NCI-H1436 (cell line): ENCODE measurements around the gene TUFT1.

Source experiments
- DNase-seq: peaks from one replicate; lab custom pipeline; 2025; lab: John Stamatoyannopoulos, UW

Gene TUFT1

GRCh38 chr1:151540021-151540981, at the start of gene TUFT1:
Gene TUFT1, plus strand, starts transcription at chr1:151540309. Its CDS starts 58 bp downstream, at chr1:151540367.
- DNase-seq, result peak; percentile 96

- DNase-seq, result no peak
Measured at GRCh38 chr1:151491641-151492040, 48.5 kb upstream of the TUFT1 start.

- DNase-seq, result no peak
Measured at GRCh38 chr1:151492120-151492519, 48.0 kb upstream of the TUFT1 start.

DNA sequence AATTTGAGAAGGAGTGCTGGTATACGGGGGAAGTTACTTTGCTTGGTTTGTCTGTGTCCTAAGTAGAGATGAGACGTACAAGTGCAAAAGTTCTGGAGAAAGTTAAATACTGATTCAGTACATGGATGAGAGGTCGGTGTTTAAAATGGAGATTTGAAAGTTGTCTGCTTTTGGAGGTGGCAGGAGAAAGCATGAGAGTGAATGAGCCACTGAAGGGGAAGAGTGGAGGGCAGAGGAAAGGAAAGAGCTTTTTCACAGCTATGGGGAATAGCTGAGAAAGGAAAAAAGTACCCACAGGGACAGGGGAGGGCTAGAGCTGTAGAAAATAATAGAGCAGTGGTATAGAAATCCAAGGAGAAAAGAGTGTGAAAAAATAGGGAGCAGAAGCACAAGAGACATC, 47.1 kb upstream of the TUFT1 start:
- DNase-seq, result no peak

- DNase-seq, result no peak
Measured at GRCh38 chr1:151494741-151495281, 45.3 kb upstream of the TUFT1 start.

GRCh38 chr1:151495316-151495715, 44.8 kb upstream of the TUFT1 start:
- DNase-seq, result no peak

GRCh38 chr1:151499365-151499764, 40.7 kb upstream of the TUFT1 start:
- DNase-seq, result no peak

- DNase-seq, result no peak
Measured at GRCh38 chr1:151499930-151500329, 40.2 kb upstream of the TUFT1 start.

GRCh38 chr1:151501474-151501873, 38.6 kb upstream of the TUFT1 start:
- no peak for DNase-seq

- no peak for DNase-seq
Measured at GRCh38 chr1:151502035-151502700, 37.9 kb upstream of the TUFT1 start.

DNA sequence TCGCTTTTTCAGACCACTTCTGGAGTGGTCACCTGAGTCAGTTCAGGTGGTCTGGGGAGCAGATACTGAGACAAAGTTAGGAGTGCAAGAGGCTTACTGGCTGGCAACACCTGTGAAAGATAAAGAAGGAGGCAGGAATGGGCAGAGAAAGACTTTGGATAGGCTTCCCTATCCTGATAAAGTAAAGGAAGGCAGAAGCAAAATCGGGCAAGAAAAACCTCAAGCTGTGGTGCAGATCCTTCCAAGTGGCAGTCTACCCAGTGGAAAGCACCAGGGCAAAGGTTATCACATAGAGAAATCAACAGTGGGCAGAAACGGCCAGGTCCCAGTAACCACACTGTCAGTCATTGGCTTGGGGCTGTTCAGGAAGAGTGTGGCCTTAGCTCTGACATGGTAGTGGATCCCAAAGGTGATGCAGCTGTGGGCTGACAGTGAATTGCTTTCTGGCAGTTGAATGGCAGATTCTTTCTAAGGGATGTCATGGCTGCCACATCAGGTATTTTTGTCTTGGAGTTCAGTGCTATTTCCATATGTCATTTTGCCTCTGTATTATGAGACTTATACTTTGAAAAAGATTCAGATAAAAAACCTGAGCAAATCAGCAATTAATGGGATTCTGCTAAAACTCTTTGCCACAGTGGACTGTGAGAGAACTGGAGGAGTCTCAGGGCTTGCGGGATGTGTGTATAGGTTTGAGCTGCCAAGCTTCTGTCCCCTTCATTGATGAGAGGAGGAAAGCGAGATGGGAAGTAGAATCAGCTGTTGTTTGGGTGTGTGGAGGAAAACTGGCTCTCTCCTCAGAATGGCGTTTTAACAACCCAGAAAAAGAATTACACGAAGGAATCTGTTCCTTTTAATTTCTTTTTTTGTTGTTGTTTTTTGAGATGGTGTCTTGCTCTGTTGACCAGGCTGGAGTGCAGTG, 37.0 kb upstream of the TUFT1 start:
- DNase-seq, result no peak

DNA sequence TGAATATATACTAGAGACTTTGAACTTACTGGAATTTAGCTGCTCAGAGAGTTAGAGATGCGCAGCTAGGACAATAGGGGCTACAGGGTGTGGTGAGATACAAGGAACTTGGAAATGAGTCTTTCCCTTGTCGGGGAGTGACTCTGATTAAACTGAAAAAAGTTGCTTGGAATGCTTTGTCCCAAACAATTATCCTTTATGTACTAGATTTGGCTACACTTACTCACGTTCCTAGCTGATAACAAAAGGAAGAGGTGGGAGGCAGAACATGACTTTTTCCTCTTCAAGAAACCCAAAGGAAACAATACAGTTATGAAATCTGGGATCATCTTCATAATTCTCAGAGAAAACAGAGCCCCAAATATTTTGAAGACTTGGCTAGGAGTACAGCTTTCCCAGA, 35.9 kb upstream of the TUFT1 start:
- no peak for DNase-seq

DNA sequence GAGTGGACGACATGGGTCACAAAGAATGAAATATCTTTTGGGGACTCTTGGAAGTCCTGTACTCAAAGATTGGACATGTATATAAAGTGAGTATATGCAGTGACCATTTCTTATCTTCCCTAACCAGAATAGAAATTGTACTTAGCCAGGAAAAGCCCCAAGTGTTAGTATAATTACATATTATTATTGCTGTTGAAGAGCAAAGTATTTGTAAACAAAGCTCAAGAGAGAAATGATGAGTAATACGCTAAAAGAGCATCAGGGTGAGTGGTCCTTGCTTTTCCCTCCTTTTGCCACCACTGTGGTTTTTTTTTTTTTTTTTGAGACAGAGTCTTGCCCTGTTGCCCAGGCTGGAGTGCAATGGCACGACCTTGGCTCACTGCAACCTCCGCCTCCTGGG, 35.4 kb upstream of the TUFT1 start:
- no peak for DNase-seq

GRCh38 chr1:151508833-151509232, 31.3 kb upstream of the TUFT1 start:
- DNase-seq, result no peak

- DNase-seq, result no peak
Measured at GRCh38 chr1:151509350-151510019, 30.6 kb upstream of the TUFT1 start.

DNA sequence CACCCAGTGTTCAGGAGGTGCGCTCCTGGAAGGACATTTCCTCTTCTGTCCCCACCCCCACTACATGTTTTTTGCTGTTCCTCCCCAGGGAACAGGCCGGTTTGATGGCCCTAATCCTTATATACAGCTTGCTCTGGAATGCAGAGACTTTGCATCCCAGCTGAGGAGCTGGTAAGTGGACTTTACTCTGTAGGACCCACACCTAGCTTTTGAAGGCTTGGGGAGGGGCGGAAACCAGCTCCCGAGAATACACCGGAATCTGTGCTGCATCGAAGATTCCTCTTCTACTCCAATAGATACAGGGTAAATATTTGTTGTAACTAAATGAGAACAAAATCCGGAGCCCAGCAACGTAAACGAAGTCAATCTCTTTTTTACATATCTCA, 30.1 kb upstream of the TUFT1 start:
- no peak for DNase-seq

DNA sequence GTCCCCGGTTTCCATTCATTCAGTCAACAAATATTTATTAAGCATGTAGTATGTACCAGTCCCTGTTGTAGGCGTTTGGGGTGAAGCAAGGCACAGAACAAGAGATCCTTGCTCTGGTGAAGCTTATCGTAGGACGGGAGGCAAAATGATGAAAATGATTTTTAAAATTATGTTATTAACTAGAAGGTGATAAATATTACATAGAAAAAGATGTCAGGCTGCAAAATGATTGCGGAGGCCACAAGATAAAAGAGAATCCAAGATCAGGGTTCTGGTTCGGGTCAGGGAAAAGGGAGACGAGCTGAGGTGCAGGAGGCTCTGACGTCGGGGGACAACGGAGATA, 29.5 kb upstream of the TUFT1 start:
- DNase-seq, result no peak

DNA sequence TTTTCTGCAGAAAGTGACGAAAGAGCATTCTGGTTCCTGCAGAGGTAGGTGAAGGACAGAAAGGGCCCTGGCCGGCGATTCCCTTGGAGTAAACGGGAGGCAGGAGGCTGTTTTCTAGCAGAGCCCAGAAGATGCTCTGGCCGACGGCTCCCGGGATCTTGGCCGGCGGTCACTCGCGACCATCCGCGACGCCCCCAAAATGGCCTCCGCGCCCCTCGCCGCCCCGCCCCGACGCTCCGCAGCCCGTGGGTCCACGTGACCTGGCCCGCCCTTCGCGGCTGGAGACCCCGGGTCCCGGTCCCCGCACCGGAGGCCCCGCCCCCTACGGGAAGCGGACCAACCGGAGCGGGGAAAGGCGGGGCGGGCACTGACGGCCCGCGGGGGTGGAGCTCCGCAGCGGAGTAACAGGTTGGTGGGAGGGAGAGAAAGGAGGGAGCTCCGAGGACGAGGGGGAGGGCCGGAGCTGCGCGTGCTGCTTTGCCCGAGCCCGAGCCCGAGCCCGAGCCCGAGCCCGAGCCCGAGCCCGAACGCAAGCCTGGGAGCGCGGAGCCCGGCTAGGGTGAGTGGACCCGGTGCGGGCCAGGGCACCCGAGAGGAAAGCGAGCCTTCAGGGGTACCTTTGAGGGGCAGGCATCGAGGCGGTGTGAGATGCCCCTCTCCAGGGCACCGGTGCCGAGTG, 29.0 kb upstream of the TUFT1 start, which contains the start of gene CGN:
Gene CGN (plus strand): TSS at position 431 of the 679 bp plus-strand sequence. CDS start 7,133 bp downstream, outside the sequence.
- DNase-seq, result peak; percentile 91

- no peak for DNase-seq
Measured at GRCh38 chr1:151511636-151512215, 28.4 kb upstream of the TUFT1 start.

- no peak for DNase-seq
Measured at GRCh38 chr1:151512326-151512725, 27.8 kb upstream of the TUFT1 start.
